Measurements from ENCODE around the gene KCNH1.

KCNH1 gene

DNA sequence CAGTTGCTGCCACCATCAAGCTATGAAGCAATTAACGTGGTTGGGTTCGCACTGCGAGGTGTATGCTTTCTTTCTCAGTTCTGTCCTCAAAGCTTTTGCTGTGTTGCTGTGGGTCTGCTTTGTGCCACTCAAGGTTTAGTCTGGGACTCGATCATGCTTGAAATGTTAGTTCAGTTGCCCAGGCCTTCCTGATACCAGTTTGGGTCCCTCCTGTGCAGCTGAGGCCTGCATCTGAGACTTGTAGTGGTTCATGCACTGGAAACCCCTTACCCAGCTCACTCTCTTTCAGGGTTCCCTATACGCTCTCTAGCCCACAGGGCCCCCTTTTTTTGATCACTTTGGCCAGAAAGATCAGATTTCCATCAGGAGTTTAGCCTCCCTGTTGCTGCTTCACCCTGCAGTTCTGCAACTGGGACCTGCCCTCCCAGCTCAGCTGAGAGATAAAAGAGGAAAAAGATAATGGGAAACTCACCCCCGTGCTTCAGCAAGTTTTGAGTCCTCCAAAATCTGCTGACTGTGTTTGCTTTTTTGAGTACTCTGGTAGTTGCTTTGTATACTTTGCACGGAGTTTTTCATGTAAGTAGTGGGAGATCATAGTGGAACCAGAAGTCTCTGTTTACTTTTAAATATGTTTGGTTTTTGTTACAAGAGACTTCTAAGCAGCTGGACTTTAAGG, 488.2 kb downstream of the KCNH1 start:
- no peak for DNase-seq (ENCODE audit: low read depth)

DNA sequence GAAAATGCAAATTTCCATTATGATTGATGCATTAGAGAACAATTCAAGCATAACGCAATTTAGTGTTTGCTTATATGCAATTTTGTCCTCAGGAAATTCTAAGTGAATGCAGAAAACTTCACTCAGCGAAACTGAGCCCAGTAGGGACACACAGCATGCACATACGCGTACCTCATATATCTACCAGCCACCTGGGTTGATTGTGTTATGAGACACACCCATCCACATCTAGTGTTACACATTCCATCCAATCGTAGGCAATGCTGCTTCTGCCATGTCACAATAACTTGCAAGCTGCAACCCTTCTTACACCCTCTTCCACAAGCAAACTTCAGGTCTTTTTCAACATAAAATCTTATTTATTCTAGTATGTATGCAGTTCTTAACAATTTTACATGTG, 492.4 kb downstream of the KCNH1 start:
- DNase-seq (ENCODE audit: low read depth), result no peak

DNA sequence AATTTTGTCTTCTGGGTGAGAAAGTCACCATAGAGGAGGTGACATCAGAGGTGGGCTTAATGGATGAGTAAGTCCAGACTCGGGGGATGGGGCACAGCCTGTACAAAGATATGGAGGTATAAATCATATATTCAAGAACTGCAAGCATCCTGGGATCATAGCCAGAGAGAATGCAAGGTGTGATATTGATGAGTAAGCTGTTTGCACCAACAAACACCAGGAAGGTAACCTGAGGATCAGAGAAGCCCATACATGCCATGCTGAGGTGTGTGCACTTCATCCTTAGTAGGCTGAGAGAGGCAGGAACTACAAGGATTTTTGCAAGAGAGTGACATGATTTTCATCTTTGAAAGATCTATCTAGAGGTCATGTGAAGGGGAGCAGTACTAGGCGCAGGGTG, 498.8 kb downstream of the KCNH1 start:
- DNase-seq (ENCODE audit: low read depth), result no peak

DNA sequence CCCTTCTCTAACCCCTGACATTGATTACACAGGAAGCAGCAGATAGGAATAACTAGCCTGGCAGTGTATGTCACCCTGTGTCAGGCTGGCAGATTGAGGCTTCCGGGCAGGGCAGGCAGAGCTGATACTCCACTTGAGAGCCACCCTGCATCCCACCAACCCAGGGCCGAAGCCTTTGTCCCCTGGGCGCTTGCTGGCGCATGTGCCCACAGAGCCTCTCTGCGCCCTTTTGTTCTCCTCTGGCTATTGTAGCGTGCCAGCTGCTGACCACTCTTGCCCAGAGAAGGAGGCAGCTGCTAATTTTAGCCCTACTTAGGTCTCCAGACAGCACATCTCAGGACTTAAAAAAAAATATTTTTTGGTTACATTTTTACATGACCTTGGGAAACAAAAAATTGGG, 500.3 kb downstream of the KCNH1 start:
- DNase-seq (ENCODE audit: low read depth), result no peak

DNA sequence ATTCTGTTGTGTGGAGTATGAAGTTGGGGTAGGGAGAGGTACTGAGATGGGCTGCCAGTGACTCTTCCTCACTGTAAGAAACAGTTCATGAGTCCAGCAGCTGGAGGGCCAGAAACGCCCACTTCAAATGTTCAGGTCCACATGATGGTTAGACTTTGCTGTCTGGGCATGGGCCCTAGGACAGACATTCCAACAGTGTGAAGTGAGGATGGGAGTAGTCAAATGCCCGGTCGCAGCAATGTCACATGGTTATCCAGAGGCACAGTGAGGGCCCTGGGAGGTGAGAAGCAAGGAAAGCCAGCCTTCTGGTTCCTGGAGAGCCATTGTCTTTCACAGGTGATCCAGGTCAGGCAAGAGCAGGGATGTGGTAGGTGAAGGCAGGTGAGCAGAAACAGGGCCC, 500.8 kb downstream of the KCNH1 start:
- no peak for DNase-seq (ENCODE audit: low read depth)

DNA sequence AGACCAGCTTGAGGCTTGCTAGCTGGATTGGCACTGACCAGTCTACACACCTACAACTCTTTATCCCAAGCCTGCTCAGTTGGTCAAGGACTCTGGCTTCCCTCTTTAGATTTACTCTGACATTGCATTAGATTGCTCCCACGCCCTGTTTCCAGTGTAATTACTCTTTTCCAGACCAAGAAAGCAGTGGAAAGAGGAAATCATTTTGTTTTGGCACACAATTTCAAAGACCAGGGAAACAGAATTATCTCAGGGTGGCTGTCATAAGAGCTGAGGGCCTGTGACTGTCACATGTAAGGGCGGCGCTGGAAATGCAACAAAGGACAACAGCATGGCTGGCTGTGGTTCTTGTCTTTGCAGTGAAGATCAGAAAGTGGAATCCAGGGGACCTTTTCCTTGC, 502.5 kb downstream of the KCNH1 start:
- no peak for DNase-seq (ENCODE audit: low read depth)

DNA sequence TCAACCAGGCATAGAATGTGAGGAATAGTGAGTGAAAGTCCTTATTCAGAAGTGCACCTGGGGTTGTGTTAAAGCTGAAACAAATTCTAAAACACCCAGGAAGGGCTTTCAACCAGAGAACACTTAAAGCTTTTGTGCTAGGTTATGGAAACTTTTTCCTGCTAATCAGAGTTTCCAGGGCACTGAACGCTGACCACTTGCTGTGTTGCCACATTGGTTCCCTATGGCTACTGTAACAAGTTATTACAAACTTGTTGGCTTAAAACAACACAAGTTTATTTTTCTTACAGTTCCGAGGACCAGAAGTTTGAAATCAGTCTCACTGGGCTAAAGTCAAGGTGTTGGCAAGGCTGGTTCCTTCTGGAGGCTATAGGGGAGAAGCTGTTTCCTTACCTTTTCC, 504.7 kb downstream of the KCNH1 start:
- DNase-seq (ENCODE audit: low read depth), result no peak

DNA sequence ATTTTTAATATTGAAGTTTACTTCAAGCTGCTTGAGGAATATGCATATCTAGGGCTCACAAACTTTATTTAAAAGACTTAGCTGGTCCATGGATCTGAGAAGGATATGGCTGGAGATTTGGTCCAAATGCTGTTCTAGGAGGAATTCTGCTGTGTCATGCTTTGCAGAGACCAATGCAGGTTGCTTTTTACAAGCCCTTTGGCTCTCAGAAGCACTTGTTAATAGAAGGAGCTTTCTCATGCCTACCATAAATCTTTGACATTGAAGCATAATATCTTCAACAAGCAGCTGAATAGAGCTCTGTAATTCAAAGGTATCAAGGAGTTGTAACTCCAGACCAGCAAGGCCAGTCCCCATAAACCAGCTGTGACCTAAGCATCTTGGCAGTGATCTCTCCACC, 506.2 kb downstream of the KCNH1 start:
- DNase-seq (ENCODE audit: low read depth), result no peak
